MCF 10A (cell line): Measurements from ENCODE around the gene RNF223. TPM values are rescaled to one million over a fixed set of nuclear protein-coding genes. Genes with fewer than 3 reads are reported as not detected.

Experiments used
- BruUV-seq: library from RNA; stranded (reverse); fragments of 400-500 nt; replicated peaks from 2 replicates; lab custom pipeline; 2021; lab: Mats Ljungman, UMichigan
- CTCF ChIA-PET: fragments of 300-600 bp; sonication (Branson Sonifier 250); formaldehyde crosslinking; extraction: SDS; loops from one replicate; lab custom pipeline; 2021; ENCODE audit warnings: antibody characterized with exemption, inconsistent platforms; lab: Yijun Ruan, JAX
- POLR2A ChIA-PET: fragments of 300-600, 350-650 bp; sonication (Branson Sonifier 250); formaldehyde crosslinking; extraction: SDS; loops from one replicate; lab custom pipeline; 2020; ENCODE audit warnings: antibody characterized with exemption, inconsistent platforms; lab: Yijun Ruan, JAX
- DNase-seq: peaks from one replicate; pipeline ENCODE4 v3.0.0-alpha.2; 2018; ENCODE audit not compliant: unreplicated experiment
- H3K27ac Mint-ChIP-seq: one replicate; pipeline ENCODE4 v1.8.0; 2022; ENCODE audit warnings: mild to moderate bottlenecking, low read depth, mixed read lengths; ENCODE audit not compliant: unreplicated experiment
- H3K27me3 Mint-ChIP-seq: one replicate; pipeline ENCODE4 v1.8.0; 2022; ENCODE audit warnings: mixed read lengths; ENCODE audit not compliant: insufficient read depth, unreplicated experiment
- H3K36me3 Mint-ChIP-seq: one replicate; pipeline ENCODE4 v1.8.0; 2022; ENCODE audit warnings: mild to moderate bottlenecking, moderate library complexity, mixed read lengths; ENCODE audit not compliant: insufficient read depth, unreplicated experiment
- H3K4me1 Mint-ChIP-seq: one replicate; pipeline ENCODE4 v1.8.0; 2022; ENCODE audit warnings: mixed read lengths; ENCODE audit not compliant: insufficient read depth, unreplicated experiment
- H3K4me3 Mint-ChIP-seq: one replicate; pipeline ENCODE4 v1.8.0; 2022; ENCODE audit warnings: mild to moderate bottlenecking, moderate library complexity, mixed read lengths; ENCODE audit not compliant: unreplicated experiment
- H3K9me3 Mint-ChIP-seq: one replicate; pipeline ENCODE4 v1.8.0; 2022; ENCODE audit warnings: mixed read lengths; ENCODE audit not compliant: unreplicated experiment
- CTCF ChIP-seq: fragments of 200-600 bp; IDR thresholded peaks from one replicate; pipeline ENCODE4 v1.8.0; 2022; ENCODE audit warnings: antibody characterized with exemption, mild to moderate bottlenecking; ENCODE audit not compliant: unreplicated experiment
- intact Hi-C: fragments of 100-400 bp; cut with micrococcal nuclease; formaldehyde crosslinking; loops from 2 replicates; pipeline ENCODE4 v1.14.1; 2022
- total RNA-seq: library from RNA; stranded (reverse); gene quantifications from 2 replicates; pipeline ENCODE4 v1.2.3, GENCODE V29; 2022

RNF223 gene
- total RNA-seq, 1 experiment from 2014 or later, result 0.30 TPM

GRCh38 chr1:1043921-1044320 lies 30.2 kb downstream of the RNF223 start:
- H3K4me1 Mint-ChIP-seq, result peaks cover 4% of the 10 kb centered on the region
- H3K9me3 Mint-ChIP-seq, result no peaks in the 10 kb centered on the region
- POLR2A ChIA-PET, result no interaction called here
- BruUV-seq, result no TSS peak
- no peak overlapping the region for H3K4me3 Mint-ChIP-seq
- H3K27ac Mint-ChIP-seq, result no peak overlapping the region
- no peak for TF ChIP-seq CTCF
- H3K27me3 Mint-ChIP-seq, result no peaks in the 10 kb centered on the region
- peaks cover 54% of the 10 kb centered on the region for H3K36me3 Mint-ChIP-seq
- intact Hi-C loops, result no loop called here
- DNase-seq, result no peak
- CTCF ChIA-PET, result interaction anchor here (0.5 to 2.2 kb wide), 2 partner anchors 20 to 55 kb away, joined by 3 to 8 read pairs; no protein-coding TSS in a partner anchor

GRCh38 chr1:1043411-1043810 lies 30.7 kb downstream of the RNF223 start:
- intact Hi-C loops, result no loop called here
- no peaks in the 10 kb centered on the region for H3K27me3 Mint-ChIP-seq
- ChIA-PET CTCF (interaction anchor here (2.2 kb wide), 1 partner anchor 20 kb away, joined by 8 read pairs; no protein-coding TSS in a partner anchor), POLR2A (no interaction called here)
- peaks cover 54% of the 10 kb centered on the region for H3K36me3 Mint-ChIP-seq
- TF ChIP-seq CTCF, result no peak
- no TSS peak for BruUV-seq
- no peaks in the 10 kb centered on the region for H3K9me3 Mint-ChIP-seq
- H3K27ac Mint-ChIP-seq, result no peak overlapping the region
- DNase-seq, result no peak
- no peak overlapping the region for H3K4me3 Mint-ChIP-seq
- H3K4me1 Mint-ChIP-seq, result peaks cover 4% of the 10 kb centered on the region

GRCh38 chr1:1042835-1043234 lies 31.3 kb downstream of the RNF223 start:
- H3K4me3 Mint-ChIP-seq, result no peak overlapping the region
- TF ChIP-seq CTCF, result no peak
- ChIA-PET CTCF (interaction anchor here (2.2 kb wide), 1 partner anchor 21 kb away, joined by 8 read pairs; no protein-coding TSS in a partner anchor), POLR2A (no interaction called here)
- peaks cover 51% of the 10 kb centered on the region for H3K36me3 Mint-ChIP-seq
- intact Hi-C loops, result no loop called here
- H3K4me1 Mint-ChIP-seq, result peaks cover 4% of the 10 kb centered on the region
- H3K27me3 Mint-ChIP-seq, result no peaks in the 10 kb centered on the region
- no TSS peak for BruUV-seq
- H3K9me3 Mint-ChIP-seq, result no peaks in the 10 kb centered on the region
- no peak for DNase-seq
- no peak overlapping the region for H3K27ac Mint-ChIP-seq

GRCh38 chr1:1041873-1042272 lies 32.2 kb downstream of the RNF223 start:
- Mint-ChIP-seq H3K27me3 (no peaks in the 10 kb centered on the region), H3K36me3 (peaks cover 44% of the 10 kb centered on the region), H3K27ac (no peak overlapping the region), H3K9me3 (no peaks in the 10 kb centered on the region), H3K4me1 (peaks cover 4% of the 10 kb centered on the region), H3K4me3 (no peak overlapping the region)
- DNase-seq, result no peak
- intact Hi-C loops, result no loop called here
- ChIA-PET CTCF (no interaction called here), POLR2A (no interaction called here)
- BruUV-seq, result no TSS peak
- TF ChIP-seq CTCF, result no peak
